ENCODE measurements around the gene HIBCH.
"Not testable (repeated sequence)": the region's sequence is repeated elsewhere in the genome, so short reads cannot be mapped to it uniquely, and the experiment has no call there.

Gene HIBCH

DNA sequence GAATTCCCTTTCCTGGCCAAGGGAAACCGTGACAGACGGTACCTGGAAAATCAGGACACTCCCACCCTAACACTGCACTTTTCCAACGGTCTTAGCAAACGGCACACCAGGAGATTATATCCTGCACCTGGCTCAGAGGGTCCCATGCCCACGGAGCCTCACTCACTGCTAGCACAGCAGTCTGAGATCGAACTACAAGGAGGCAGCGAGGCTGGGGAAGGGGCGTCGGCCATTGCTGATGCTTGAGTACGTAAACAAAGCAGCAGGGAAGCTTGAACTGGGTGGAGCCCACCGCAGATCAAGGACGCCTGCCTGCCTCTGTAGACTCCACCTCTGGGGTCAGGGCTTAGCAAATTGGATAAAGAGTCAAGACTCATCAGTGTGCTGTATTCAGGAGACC is 95.6 kb downstream of the HIBCH start:
- not testable (repeated sequence) for DNase-seq

DNA sequence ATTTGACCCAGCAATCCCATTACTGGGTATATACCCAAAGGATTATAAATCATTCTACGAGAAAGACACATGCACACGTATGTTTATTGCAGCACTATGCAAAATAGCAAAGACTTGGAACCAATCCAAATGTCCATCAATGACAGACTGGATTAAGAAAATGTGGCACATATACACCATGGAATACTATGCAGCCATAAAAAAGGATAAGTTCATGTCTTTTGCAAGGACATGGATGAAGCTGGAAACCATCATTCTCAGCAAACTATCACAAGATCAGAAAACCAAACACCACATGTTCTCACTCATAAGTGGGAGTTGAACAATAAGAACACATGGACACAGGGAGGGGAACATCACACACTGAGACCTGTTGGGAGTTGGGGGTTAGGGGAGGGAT is 96.9 kb downstream of the HIBCH start:
- DNase-seq = not testable (repeated sequence)

- no peak for DNase-seq
These were observed 98.2 kb downstream of the HIBCH start for GRCh38 chr2:190221429-190221828.

DNA sequence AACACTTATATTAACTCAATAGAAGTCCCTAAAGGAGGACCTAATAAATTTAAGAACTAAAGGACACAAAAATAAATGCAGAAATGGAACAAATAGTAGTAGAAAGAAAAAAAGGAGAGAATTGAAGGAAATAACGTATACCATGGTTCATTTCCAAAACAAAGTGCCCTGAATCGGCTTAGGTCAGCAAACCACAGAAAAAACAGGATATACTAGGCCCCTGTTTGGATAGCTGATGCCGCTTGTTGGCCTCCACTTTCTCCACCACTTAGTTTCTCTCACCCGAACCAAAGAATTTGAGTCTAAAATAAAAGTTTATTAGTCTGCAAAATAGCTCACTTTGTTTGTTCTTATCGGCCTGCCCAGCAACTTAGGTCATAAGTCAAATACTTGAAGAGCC is 100.4 kb downstream of the HIBCH start:
- DNase-seq = no peak

DNA sequence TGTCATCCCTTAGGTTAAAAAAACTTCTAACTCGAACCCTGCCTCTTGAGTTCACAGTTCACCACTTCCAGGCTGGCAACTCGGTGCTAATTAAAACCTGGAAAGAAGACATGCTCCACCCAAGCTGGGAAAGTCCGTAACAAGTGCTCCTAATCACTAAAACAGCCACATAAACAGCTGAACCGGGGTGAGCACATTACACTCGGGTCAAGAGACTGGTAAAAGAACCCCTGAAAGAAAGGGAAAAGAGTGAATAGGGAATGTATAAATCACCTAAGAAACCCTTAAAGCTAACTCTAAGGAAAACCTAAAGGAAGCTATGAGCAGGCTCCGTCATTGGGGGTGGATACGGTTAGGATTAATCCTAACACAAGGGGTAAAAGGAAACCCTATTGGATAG is 102.0 kb downstream of the HIBCH start:
- DNase-seq = no peak

DNA sequence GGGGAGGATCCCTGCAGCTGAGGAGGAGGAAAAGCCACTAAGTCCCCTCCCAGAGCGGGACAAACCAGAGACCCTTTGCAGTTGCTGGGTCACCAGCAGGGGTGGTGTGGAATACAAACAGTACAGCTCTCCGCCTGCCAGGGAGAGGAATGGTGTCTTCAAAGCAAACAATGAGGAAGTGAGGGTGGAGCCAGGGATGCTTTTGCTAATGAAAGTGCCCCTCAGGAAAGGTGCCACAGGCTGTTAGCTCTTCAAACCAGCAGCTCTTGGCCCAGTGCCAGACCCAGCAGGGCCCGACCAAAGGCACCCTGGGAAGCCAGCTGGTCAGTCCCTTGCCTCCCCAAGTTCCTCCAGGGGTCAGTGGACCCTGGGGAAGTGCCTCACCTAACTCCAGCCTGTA is 102.8 kb downstream of the HIBCH start:
- DNase-seq = no peak

DNA sequence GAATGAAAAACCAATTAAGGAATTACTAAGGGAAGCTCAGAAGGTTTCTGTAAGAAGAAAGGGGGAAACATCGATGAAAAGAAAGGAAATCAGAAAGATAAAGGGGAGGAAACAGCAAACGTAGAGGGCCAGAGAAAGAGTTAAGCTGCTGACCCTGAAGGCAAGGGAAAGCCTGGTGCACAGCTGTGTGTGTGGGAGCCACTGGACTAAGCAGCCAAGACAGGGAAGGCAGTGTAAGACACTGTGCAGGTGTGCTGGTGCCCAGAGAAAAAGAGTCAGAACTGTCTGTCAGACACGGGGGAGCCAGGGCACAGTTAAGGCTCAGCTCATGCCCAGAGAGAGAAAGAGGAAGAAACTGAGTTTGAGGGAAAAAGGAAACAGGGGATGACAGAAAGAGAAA is 104.0 kb downstream of the HIBCH start:
- DNase-seq = no peak

DNA sequence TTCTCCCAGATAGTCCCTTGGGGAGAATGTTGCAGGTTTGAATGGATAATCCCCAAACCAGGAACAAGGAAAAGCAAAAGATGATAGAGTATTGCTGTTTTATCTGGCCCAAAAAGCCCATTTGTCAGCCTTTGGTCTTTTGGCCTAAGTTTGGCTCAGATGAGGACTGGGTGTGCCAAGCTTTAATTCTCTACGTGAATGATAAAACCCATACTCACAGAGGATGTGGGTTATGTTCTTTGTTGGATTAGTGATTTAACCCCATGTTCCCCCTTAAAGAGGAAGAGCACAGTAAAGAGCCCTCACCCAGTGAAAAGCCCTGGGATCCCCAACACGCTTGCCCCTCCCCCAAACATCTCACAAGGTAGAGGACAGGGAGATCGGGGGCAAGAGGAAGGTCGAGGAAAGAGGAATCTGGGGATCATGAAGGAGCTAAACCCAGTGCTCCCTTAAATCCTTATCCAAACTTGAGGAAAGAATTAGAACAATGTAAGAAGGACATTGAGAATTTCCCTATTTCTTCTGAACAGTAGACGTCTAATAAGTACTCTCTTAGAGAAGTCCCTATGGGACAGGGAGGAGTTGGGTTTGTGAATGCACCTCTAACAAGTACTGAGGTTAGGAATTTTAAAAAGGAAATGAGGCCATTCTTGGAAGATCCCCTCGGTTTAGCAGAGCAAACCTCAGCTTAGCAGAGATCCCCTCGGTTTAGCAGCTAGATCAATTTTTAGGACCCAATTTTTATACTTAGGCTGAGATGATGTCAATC is 105.0 kb downstream of the HIBCH start:
- no peak for DNase-seq

DNA sequence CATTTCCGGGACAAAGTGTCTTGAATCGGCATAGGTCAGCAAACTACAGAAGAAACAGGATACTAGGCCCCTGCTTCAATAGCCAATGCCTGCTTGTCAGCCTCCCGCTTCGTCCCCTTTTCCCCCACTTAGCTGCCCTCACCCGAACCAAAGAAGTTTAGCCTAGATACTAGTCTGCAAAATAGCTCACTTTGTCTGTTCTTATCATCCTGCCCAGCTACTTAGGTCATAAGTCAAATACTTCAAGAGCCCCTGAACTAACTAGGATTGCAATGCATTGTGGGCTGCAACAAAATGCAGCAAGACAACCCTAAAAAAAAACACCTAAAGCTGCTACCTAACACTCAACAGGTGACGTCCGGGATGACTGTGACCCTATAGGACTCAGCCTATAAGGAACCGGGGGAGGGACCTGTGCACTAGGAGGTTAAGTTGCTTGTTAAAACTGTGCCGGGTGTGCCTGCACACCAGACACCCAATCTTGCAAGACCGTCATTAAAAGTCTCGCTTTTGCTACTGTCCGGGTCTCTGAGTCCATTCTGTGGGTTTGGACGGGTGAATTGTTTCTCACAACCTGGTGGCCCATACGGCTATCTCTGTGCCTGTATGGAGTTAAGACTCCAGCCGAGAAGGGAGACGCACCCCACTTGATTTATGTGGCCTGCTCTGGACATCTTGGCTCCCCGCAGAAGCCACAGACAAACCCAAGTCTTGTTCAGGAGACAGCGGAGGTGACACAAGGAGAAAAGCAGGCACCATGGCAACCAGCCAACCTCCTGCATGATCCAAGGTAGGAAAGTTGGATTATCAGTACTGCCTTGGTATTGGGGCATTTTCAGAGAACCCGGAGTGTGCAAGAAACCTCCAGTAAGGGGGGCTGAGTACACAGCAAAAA is 105.9 kb downstream of the HIBCH start:
- DNase-seq = no peak

DNA sequence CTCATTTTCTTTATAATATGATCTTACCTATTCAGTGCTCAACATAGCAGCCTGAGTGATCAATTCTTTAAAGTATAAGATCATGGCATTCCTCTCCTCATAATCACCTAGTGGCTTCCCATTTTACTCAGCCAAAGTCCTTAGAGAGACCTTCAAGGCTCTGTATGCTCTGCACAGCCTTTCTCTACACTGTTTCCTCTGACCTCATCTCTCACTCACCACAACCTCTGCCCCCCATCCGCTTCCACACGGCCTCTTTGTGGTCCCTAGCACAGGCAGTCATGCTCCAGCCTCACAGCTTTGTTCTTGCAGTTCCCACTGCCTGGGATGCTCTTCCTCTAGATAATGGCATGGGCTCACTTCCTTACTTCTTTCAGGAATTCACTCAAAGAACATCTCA is 109.2 kb downstream of the HIBCH start:
- DNase-seq = no peak

DNA sequence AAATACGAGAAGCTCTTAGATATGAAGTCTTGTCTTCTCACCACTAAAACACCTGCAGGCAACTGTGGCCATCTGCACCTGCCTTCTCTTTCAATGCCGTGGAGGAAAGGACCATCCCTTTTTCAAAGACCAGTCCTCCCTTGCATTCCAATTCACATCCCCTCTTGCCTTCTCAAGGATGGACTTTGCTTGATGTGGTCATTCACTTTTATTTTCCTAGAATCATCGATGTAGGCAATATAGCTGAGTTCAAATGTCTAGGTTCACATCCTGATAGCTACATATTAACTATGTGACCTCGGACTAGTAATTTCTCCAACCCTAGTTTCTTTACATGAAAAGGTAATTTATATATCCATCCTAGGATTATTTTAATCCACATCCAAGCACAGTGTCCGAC is 110.1 kb downstream of the HIBCH start:
- DNase-seq = no peak

DNA sequence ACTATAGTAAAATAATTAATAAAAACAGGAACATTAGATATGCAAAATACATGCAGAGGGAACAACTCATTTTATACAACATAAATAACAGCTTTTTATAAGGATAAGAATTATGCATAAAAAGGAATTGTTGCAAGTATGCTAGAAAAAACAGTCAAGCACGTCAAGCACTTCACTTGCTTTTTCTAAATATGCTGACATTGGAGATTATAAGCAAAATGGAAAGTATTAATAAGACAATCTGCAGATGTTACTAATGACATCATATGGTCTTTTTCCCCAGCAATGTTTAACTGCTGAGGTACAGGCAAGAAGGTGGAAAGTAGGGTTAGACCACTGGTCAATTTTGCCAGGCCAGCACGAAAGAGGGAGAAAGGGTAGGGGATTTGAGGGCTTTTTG is 111.7 kb downstream of the HIBCH start:
- DNase-seq = no peak

GRCh38 chr2:190205657-190206056 is 114.0 kb downstream of the HIBCH start:
- no peak for DNase-seq

- no peak for DNase-seq
These were observed 117.0 kb downstream of the HIBCH start for GRCh38 chr2:190202604-190203003.

- no peak for DNase-seq
These were observed 117.6 kb downstream of the HIBCH start for GRCh38 chr2:190202018-190202417.

DNA sequence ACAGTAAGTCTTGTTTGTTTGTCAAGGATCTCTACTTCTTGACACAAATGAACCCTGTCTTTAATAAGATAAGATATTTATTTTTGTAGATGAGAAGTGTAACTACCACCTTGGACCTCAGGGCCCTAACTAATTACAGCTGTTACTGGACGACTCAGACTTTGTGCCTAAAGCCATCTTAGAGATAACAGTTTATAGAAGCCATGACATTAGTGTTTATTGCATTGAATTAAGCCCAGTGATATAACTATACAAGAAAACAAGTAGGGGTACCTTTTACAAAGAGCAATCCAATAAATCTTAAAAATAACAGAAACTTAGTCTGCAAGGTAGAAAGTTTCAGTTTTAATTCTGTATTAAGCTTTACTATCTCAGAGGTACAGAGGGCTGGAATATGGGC is 119.0 kb downstream of the HIBCH start:
- DNase-seq = no peak

- no peak for DNase-seq
These were observed 120.1 kb downstream of the HIBCH start for GRCh38 chr2:190199530-190199929.

DNA sequence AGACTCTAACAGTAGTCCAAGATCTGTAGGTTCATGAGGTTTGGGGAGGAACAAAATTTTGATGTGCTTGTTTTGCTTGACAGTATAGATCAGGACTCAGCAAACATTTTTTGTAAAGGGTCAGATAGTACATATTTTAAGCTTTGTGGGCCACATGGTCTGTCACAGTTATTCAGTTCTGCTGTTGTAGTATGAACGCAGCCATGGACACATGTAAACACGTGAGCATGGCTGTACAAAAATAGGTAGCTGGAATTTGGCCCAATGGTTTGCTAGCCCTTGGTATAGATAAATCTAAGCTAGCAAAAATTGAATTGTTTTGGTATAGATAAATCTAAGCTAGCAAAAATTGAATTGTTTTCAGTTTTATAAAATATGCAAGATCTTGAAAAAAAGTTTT is 120.5 kb downstream of the HIBCH start:
- DNase-seq = no peak

DNA sequence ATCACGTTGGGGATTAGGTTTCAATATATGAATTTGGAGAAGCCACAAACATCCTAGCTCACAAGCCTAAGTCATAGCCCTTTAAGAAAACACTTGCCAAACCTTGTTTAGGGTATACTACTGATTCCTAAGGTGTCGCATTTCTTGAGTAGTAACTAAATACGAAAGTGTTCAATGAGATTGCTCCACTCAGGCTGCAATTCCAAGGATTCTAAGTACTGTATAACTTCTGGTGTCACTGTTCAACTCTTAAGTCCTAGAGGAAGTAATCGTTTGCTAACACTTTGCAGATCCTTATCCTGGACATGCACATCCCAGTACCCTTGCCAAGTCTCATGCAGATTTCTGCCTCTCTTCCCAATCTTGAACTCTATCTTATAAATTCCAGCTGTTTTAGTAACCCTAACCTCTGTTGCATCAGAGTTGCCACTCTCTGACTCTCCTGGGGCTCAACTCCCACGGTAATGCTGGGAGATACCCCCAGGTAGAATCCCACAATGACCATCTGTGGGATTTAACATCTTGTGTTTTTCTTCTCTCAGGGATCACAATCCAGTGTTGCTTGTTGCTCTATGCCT is 122.4 kb downstream of the HIBCH start:
- no peak for DNase-seq

- no peak for DNase-seq
These were observed 129.0 kb downstream of the HIBCH start for GRCh38 chr2:190190507-190191162.

DNA sequence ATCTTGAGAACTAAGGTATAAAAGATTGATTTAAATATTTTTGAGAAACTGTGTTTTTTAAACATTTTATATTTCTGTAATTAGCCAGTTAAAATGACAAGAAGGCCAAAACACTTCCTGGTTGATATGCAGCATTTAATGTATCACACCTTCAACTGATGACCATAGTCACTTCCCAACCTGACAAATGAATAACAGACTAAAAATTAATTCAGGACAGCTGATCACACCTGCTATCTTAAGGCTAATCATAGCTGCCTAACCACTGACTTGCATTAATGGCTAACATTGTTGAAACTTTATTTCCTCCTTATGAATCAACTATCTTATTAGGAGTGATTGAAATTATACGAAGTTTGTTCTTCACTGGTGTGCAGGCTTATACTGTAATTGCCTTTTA is 131.3 kb downstream of the HIBCH start:
- no peak for DNase-seq

DNA sequence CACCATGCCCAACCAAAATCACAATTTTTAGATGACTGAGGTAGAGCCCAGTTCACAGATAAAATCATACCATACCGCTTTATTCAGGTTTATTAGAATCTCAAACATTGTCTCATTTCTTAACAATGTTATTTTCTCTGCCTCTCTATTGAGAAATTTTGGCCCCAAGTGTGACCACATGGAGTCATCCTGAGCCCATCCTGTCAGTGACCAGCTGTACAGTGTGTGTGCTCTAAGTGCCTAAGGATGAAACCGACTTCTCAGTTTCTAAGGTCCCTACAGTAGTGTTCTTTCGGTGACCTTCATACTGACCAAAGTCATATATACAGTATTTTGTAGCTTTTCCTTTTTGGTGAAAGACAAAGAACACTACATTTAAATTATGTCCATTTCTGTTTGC is 133.4 kb downstream of the HIBCH start:
- no peak for DNase-seq

- no peak for DNase-seq
These were observed 134.2 kb downstream of the HIBCH start for GRCh38 chr2:190185380-190185779.
